HepG2 (cell line): ENCODE results near the gene LZTR1. TPM values are rescaled to one million over a fixed set of nuclear protein-coding genes. Genes with fewer than 3 reads are reported as not detected.
A peak's percentile ranks its signal among the peaks of the same experiment; 100 is the strongest.

ENCODE experiments used
- ATF7-NPFF ChIP-seq: sonication (generic); formaldehyde crosslinking; IDR thresholded peaks from 2 replicates; pipeline ENCODE4 v1.8.1; 2023; ENCODE audit warnings: mild to moderate bottlenecking, low read depth, missing genetic modification reagents, moderate library complexity
- CCAR2 ChIP-seq: fragments of 200-400 bp; formaldehyde crosslinking; optimal IDR thresholded peaks from 2 replicates; pipeline ENCODE3; 2018; ENCODE audit warnings: low read depth, mild to moderate bottlenecking, low read length, moderate library complexity
- FLYWCH1 ChIP-seq: sonication (generic); formaldehyde crosslinking; IDR thresholded peaks from 2 replicates; pipeline ENCODE4 v1.8.1; 2023; ENCODE audit warnings: mild to moderate bottlenecking, missing genetic modification reagents
- GATAD2A ChIP-seq: IDR thresholded peaks from 2 replicates; pipeline ENCODE4 v1.6.1; 2016
- HIVEP1 ChIP-seq: sonication (generic); formaldehyde crosslinking; IDR thresholded peaks from 2 replicates; pipeline ENCODE4 v1.4.0; 2020; ENCODE audit warnings: mild to moderate bottlenecking, missing genetic modification reagents
- HNRNPL ChIP-seq: fragments of 200-400 bp; formaldehyde crosslinking; IDR thresholded peaks from 2 replicates; pipeline ENCODE4 v1.6.1; 2017; ENCODE audit warnings: mild to moderate bottlenecking, low read depth, low read length
- HOXD1 ChIP-seq: sonication (generic); formaldehyde crosslinking; IDR thresholded peaks from 2 replicates; pipeline ENCODE4 v1.5.0; 2020; ENCODE audit warnings: missing genetic modification reagents
- KLF12 ChIP-seq: sonication (generic); formaldehyde crosslinking; IDR thresholded peaks from 2 replicates; pipeline ENCODE4 v1.4.0; 2020; ENCODE audit warnings: missing genetic modification reagents, borderline replicate concordance
- MEIS2 ChIP-seq: sonication (generic); formaldehyde crosslinking; IDR thresholded peaks from 2 replicates; pipeline ENCODE4 v1.9.0; 2021; ENCODE audit warnings: mild to moderate bottlenecking, missing genetic modification reagents
- MTA1 ChIP-seq: sonication (generic); formaldehyde crosslinking; IDR thresholded peaks from 2 replicates; pipeline ENCODE4 v1.4.0; 2020; ENCODE audit warnings: missing genetic modification reagents, mild to moderate bottlenecking, borderline replicate concordance
- NFYB ChIP-seq: sonication (generic); formaldehyde crosslinking; IDR thresholded peaks from 2 replicates; pipeline ENCODE4 v1.4.0; 2020; ENCODE audit warnings: missing genetic modification reagents
- NR2F2 ChIP-seq: IDR thresholded peaks from 2 replicates; pipeline ENCODE4 v1.6.1; 2012; ENCODE audit warnings: low read depth, inconsistent platforms, borderline replicate concordance
- PPARG ChIP-seq: conservative IDR thresholded peaks from 2 replicates; pipeline ENCODE4 v1.6.1; 2016; ENCODE audit warnings: missing biosample characterization, missing genetic modification reagents
- RCOR2 ChIP-seq: IDR thresholded peaks from 2 replicates; pipeline ENCODE4 v1.6.1; 2016; ENCODE audit warnings: missing biosample characterization, missing genetic modification reagents
- SPEN ChIP-seq: sonication (generic); formaldehyde crosslinking; IDR thresholded peaks from 2 replicates; pipeline ENCODE4 v1.5.1; 2020; ENCODE audit warnings: low read depth, mild to moderate bottlenecking, missing genetic modification reagents
- TFDP1 ChIP-seq: IDR thresholded peaks from 2 replicates; pipeline ENCODE4 v1.6.1; 2016; ENCODE audit warnings: missing compliant biosample characterization, missing genetic modification reagents, borderline replicate concordance
- ZFP41 ChIP-seq: sonication (generic); formaldehyde crosslinking; IDR thresholded peaks from 2 replicates; pipeline ENCODE4 v1.4.0; 2020; ENCODE audit warnings: mild to moderate bottlenecking, missing genetic modification reagents, borderline replicate concordance
- ZFP62 ChIP-seq: sonication (generic); formaldehyde crosslinking; IDR thresholded peaks from 2 replicates; pipeline ENCODE4 v1.4.0; 2020; ENCODE audit warnings: missing genetic modification reagents
- ZFX ChIP-seq: sonication (generic); formaldehyde crosslinking; IDR thresholded peaks from 2 replicates; pipeline ENCODE4 v1.4.0; 2020; ENCODE audit warnings: mild to moderate bottlenecking, low read depth, missing genetic modification reagents, moderate library complexity
- ZFY ChIP-seq: sonication (generic); formaldehyde crosslinking; IDR thresholded peaks from 2 replicates; pipeline ENCODE4 v1.4.0; 2020; ENCODE audit warnings: missing genetic modification reagents
- ZNF232 ChIP-seq: sonication (generic); formaldehyde crosslinking; IDR thresholded peaks from 2 replicates; pipeline ENCODE4 v1.4.0; 2020; ENCODE audit warnings: missing genetic modification reagents, borderline replicate concordance
- ZNF260 ChIP-seq: sonication (generic); formaldehyde crosslinking; IDR thresholded peaks from 2 replicates; pipeline ENCODE4 v1.4.0; 2020; ENCODE audit warnings: missing genetic modification reagents, low read depth, mild to moderate bottlenecking, borderline replicate concordance
- ZNF3 ChIP-seq: IDR thresholded peaks from 2 replicates; pipeline ENCODE4 v1.7.0; 2017; ENCODE audit warnings: inconsistent platforms
- ZNF460 ChIP-seq: sonication (generic); formaldehyde crosslinking; IDR thresholded peaks from 2 replicates; pipeline ENCODE4 v1.5.1; 2020; ENCODE audit warnings: missing genetic modification reagents, mild to moderate bottlenecking, borderline replicate concordance
- ZNF614 ChIP-seq: IDR thresholded peaks from 2 replicates; pipeline ENCODE4 v1.6.1; 2018; ENCODE audit warnings: missing biosample characterization, missing genetic modification reagents, inconsistent platforms, borderline replicate concordance
- ZNF782 ChIP-seq: sonication (generic); formaldehyde crosslinking; IDR thresholded peaks from 2 replicates; pipeline ENCODE4 v1.4.0; 2020; ENCODE audit warnings: missing genetic modification reagents, mild to moderate bottlenecking, borderline replicate concordance
- ZNF792 ChIP-seq: IDR thresholded peaks from 2 replicates; pipeline ENCODE4 v1.6.1; 2016
- polyA plus RNA-seq, 8 experiments: library from polyadenylated mRNA; depleted of rRNA in 3 of 8; stranded (reverse) in 7 of 8; unstranded in 1 of 8; fragments of >200 nt; fragmentation: Illumina TruSeq in 4 of 8; extraction: Trizol in 4 of 8; gene quantifications; 2 replicates each; pipeline versions ENCODE4 v1.2.1 to v1.2.3, GENCODE V29; 2011 to 2016; ENCODE audit warnings: low read depth in 4 of 8, missing spikeins in 1 of 8, mixed read lengths in 1 of 8; ENCODE audit not compliant: insufficient read depth in 1 of 8
- total RNA-seq, 5 experiments: library from RNA; depleted of rRNA; stranded (reverse); fragments of >200 nt; fragmentation: Illumina TruSeq; extraction: Trizol; gene quantifications; 2 replicates each; pipeline ENCODE4 v1.2.3, GENCODE V29; 2016; ENCODE audit warnings: low read depth in 1 of 5
- TF ChIP-seq, protein P1 (sequence below): sonication (generic); formaldehyde crosslinking; IDR thresholded peaks from 2 replicates; pipeline ENCODE4 v1.5.0; 2020; ENCODE audit warnings: missing genetic modification reagents, mild to moderate bottlenecking, borderline replicate concordance
- TF ChIP-seq, protein P2 (sequence below): IDR thresholded peaks from 2 replicates; pipeline ENCODE4 v1.6.1; 2016; ENCODE audit warnings: missing biosample characterization, missing genetic modification reagents, low read depth

LZTR1 gene
- total and polyA plus RNA-seq, 2 of the 13 experiments (the other 11 are each of a cell fraction or from before 2014, with no cell fraction given), result 21.8 to 22.4 TPM

- TF ChIP-seq ZFX (peak; percentile 74), CCAR2 (no peak), HNRNPL (peak; percentile 88), MEIS2 (CRISPR knock-in tag) (no peak), MTA1 (CRISPR knock-in tag) (peak; percentile 49; the same call in 1 of the 2 replicates), ZNF792 (0 out of 2 replicates have a peak, but pooled peaks have one; percentile 49), ZFY (CRISPR knock-in tag) (peak; percentile 41; the same call in 1 of the 2 replicates), ZNF460 (CRISPR knock-in tag) (peak; percentile 67; the same call in 1 of the 2 replicates), SPEN (CRISPR knock-in tag) (no peak), ZFP62 (CRISPR knock-in tag) (no peak), NR2F2 (peak; percentile 68; the same call in 1 of the 2 replicates), ZNF260 (CRISPR knock-in tag) (no peak), HOXD1 (CRISPR knock-in tag) (no peak), KLF12 (CRISPR knock-in tag) (no peak), ZFP41 (CRISPR knock-in tag) (no peak), HIVEP1 (CRISPR knock-in tag) (no peak), NFYB (no peak), ZNF232 (CRISPR knock-in tag) (no peak), ZNF782 (no peak), RCOR2 (0 out of 2 replicates have a peak, but pooled peaks have one; percentile 26), PPARG (0 out of 2 replicates have a peak, but pooled peaks have one; percentile 9), ZNF614 (CRISPR knock-in tag) (0 out of 2 replicates have a peak, but pooled peaks have one; percentile 25), TFDP1 (CRISPR knock-in tag) (no peak), ATF7-NPFF (CRISPR knock-in tag) (no peak), FLYWCH1 (no peak), GATAD2A (CRISPR knock-in tag) (0 out of 2 replicates have a peak, but pooled peaks have one; percentile 33), ZNF3 (CRISPR knock-in tag) (no peak)
- TF ChIP-seq, protein P1, sequence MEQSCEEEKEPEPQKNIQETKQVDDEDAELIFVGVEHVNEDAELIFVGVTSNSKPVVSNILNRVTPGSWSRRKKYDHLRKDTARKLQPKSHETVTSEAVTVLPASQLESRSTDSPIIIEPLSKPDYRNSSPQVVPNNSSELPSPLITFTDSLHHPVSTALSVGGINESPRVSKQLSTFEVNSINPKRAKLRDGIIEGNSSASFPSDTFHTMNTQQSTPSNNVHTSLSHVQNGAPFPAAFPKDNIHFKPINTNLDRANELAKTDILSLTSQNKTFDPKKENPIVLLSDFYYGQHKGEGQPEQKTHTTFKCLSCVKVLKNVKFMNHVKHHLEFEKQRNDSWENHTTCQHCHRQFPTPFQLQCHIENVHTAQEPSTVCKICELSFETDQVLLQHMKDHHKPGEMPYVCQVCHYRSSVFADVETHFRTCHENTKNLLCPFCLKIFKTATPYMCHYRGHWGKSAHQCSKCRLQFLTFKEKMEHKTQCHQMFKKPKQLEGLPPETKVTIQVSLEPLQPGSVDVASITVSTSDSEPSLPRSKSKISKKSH, result no peak
- TF ChIP-seq, protein P2, sequence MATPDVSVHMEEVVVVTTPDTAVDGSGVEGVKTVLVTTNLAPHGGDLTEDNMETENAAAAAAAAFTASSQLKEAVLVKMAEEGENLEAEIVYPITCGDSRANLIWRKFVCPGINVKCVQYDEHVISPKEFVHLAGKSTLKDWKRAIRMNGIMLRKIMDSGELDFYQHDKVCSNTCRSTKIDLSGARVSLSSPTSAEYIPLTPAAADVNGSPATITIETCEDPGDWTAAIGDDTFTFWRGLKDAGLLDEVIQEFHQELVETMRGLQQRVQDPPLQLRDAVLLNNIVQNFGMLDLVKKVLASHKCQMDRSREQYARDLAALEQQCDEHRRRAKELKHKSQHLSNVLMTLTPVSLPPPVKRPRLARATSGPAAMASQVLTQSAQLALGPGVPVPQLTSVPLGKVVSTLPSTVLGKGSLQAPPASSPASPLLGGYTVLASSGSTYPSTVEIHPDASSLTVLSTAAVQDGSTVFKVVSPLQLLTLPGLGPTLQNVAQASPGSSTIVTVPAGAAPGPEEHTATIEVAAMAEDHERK (CRISPR knock-in tag), result no peak
These were observed 32.8 kb downstream of the LZTR1 start, which contains the start of gene P2RX6 (continued) for GRCh38 chr22:21014726-21015465.
